Endothelial cell of umbilical vein (primary cell): ENCODE data around the gene PTPRU.

Experiments used
- CTCF ChIP-seq, 2 donors: IDR thresholded peaks; 1 replicate in 1 of 2; 2 replicates in 1 of 2; pipeline ENCODE4 v1.5.1; 2011; ENCODE audit warnings: low read length in 2 of 2, mild to moderate bottlenecking in 2 of 2, moderate library complexity in 2 of 2, control low read depth in 1 of 2, inconsistent platforms in 1 of 2, low read depth in 1 of 2; ENCODE audit not compliant: insufficient read depth in 1 of 2; ENCODE audit errors: extremely low read depth in 1 of 2
- EZH2 ChIP-seq: IDR thresholded peaks from 2 replicates; pipeline ENCODE4 v1.6.1; 2012; ENCODE audit warnings: borderline replicate concordance, low read depth, mild to moderate bottlenecking, moderate library complexity, low read length, inconsistent platforms; ENCODE audit not compliant: severe bottlenecking
- FOS ChIP-seq: IDR thresholded peaks from 2 replicates; pipeline ENCODE4 v1.6.1; 2011; ENCODE audit warnings: mild to moderate bottlenecking, low read length, moderate library complexity, borderline replicate concordance; ENCODE audit not compliant: insufficient read depth
- GATA2 ChIP-seq: IDR thresholded peaks from 2 replicates; pipeline ENCODE4 v1.7.0; 2011; ENCODE audit warnings: low read depth, mild to moderate bottlenecking, moderate library complexity, mixed read lengths, low read length; ENCODE audit not compliant: insufficient read length, insufficient read depth
- JUN ChIP-seq: IDR thresholded peaks from 2 replicates; pipeline ENCODE4 v1.6.1; 2011; ENCODE audit warnings: borderline replicate concordance, low read depth; ENCODE audit not compliant: insufficient read length, insufficient read depth
- MAX ChIP-seq: IDR thresholded peaks from 2 replicates; pipeline ENCODE4 v1.6.1; 2011; ENCODE audit not compliant: insufficient read depth, insufficient read length
- MYC ChIP-seq: IDR thresholded peaks from one replicate; pipeline ENCODE4 v1.6.1; 2011; ENCODE audit warnings: mild to moderate bottlenecking, low read depth, low read length
- POLR2A ChIP-seq: IDR thresholded peaks from 2 replicates; pipeline ENCODE4 v1.6.1; 2012; ENCODE audit warnings: low read depth, mild to moderate bottlenecking, control low read depth, low read length
- POLR2AphosphoS5 ChIP-seq: IDR thresholded peaks from 2 replicates; pipeline ENCODE4 v1.6.1; 2012; ENCODE audit warnings: low read depth, mild to moderate bottlenecking, control low read depth, low read length, moderate library complexity; ENCODE audit not compliant: insufficient read depth

GRCh38 chr1:29342983-29343382 is 106.7 kb downstream of the PTPRU start:
- TF ChIP-seq CTCF (IDR thresholded peaks at IDR 0.05; ENCODE audit: extremely low read depth in 1 of 2, insufficient read depth in 1 of 2, low read depth in 1 of 2, low read length in 2 of 2) (no peak), POLR2AphosphoS5 (no peak), GATA2 (no peak), POLR2A (no peak), EZH2 (no peak), JUN (no peak), FOS (no peak), MAX (no peak), MYC (no peak)
